B cell (primary cell): ENCODE data around the gene SERPINI2. TPM values are rescaled to one million over a fixed set of nuclear protein-coding genes. Genes with fewer than 3 reads are reported as not detected.
A peak's percentile ranks its signal among the peaks of the same experiment; 100 is the strongest.

Source experiments
- ATAC-seq: fragments of 200-7000 bp; cut with Tn5 transposase; one replicate; pipeline ENCODE4 v1.10.0; 2021; ENCODE audit warnings: low read depth, mild to moderate bottlenecking, moderate number of reproducible peaks, moderate library complexity
- CTCF ChIA-PET: fragments of 350-600 bp; sonication (Branson Sonifier 250); formaldehyde crosslinking; loops from one replicate; lab custom pipeline; 2021; ENCODE audit warnings: antibody characterized with exemption, inconsistent platforms; lab: Charles Lee
- POLR2A ChIA-PET: fragments of 350-600 bp; sonication (Branson Sonifier 250); formaldehyde crosslinking; loops from one replicate; lab custom pipeline; 2021; ENCODE audit warnings: antibody characterized with exemption; lab: Charles Lee
- DNase-seq: peaks from one replicate; pipeline ENCODE4 v3.0.0; 2013
- H2AFZ ChIP-seq: 2 replicates; pipeline ENCODE4 v1.6.1; 2012; ENCODE audit warnings: mild to moderate bottlenecking, low read depth, low read length; ENCODE audit not compliant: insufficient read depth, poor library complexity, severe bottlenecking
- H3K27ac ChIP-seq, 2 donors: 1 replicate in 1 of 2; 2 replicates in 1 of 2; pipeline ENCODE4 v1.5.1; 2012 to 2013; ENCODE audit warnings: low read length in 2 of 2, mild to moderate bottlenecking in 2 of 2, moderate library complexity in 1 of 2
- H3K27me3 ChIP-seq, 4 experiments: fragments of 200-600 bp in 1 of 4; sonication (generic) in 1 of 4; replicated peaks in 1 of 4; 1 replicate in 2 of 4; 2 replicates in 2 of 4; pipeline versions ENCODE4 v1.6.1 to v1.7.0; 2013 to 2016; ENCODE audit warnings: low read length in 3 of 4, mild to moderate bottlenecking in 2 of 4, mixed read lengths in 1 of 4, moderate library complexity in 1 of 4; ENCODE audit not compliant: insufficient read depth in 4 of 4, control insufficient read depth in 3 of 4; ENCODE audit errors: control extremely low read depth in 1 of 4
- H3K36me3 ChIP-seq, 2 experiments: replicated peaks in 1 of 2; 1 replicate in 1 of 2; 2 replicates in 1 of 2; pipeline versions ENCODE4 v1.6.1 to v1.7.1; 2013; ENCODE audit warnings: low read length in 1 of 2; ENCODE audit not compliant: insufficient read depth in 2 of 2, control insufficient read depth in 1 of 2; ENCODE audit errors: control extremely low read depth in 1 of 2, extremely low read depth in 1 of 2
- H3K4me1 ChIP-seq, 2 donors: fragments of 200-600 bp in 1 of 2; sonication (generic) in 1 of 2; 1 replicate in 1 of 2; 2 replicates in 1 of 2; pipeline versions ENCODE4 v1.5.1 to v1.6.1; 2013 to 2017; ENCODE audit warnings: low read length in 2 of 2; ENCODE audit not compliant: control insufficient read depth in 2 of 2, insufficient read depth in 2 of 2
- H3K4me2 ChIP-seq: replicated peaks from 2 replicates; pipeline ENCODE3; 2012; ENCODE audit warnings: mild to moderate bottlenecking, low read depth, low read length; ENCODE audit not compliant: poor library complexity, severe bottlenecking
- H3K4me3 ChIP-seq, 5 experiments: fragments of 200-600 bp in 1 of 5; sonication (generic) in 1 of 5; 1 replicate in 3 of 5; 2 replicates in 2 of 5; pipeline versions ENCODE4 v1.5.1 to v1.7.0; 2011 to 2016; ENCODE audit warnings: low read length in 4 of 5, mild to moderate bottlenecking in 4 of 5, low read depth in 2 of 5, control low read depth in 1 of 5, moderate library complexity in 1 of 5; ENCODE audit not compliant: insufficient read depth in 1 of 5; ENCODE audit errors: control extremely low read depth in 1 of 5, extremely low read depth in 1 of 5
- H3K79me2 ChIP-seq: fragments of 200-600 bp; sonication (generic); one replicate; pipeline ENCODE4 v1.6.0; 2016; ENCODE audit warnings: low read length; ENCODE audit not compliant: control insufficient read depth, insufficient read depth
- H3K9ac ChIP-seq: fragments of 200-600 bp; sonication (generic); 2 replicates; pipeline ENCODE4 v1.6.1; 2017; ENCODE audit warnings: mild to moderate bottlenecking, low read length, moderate library complexity
- H3K9me3 ChIP-seq, 3 donors: one replicate each; pipeline versions ENCODE4 v1.6.1 to v1.7.1; 2013; ENCODE audit warnings: low read length in 2 of 3; ENCODE audit not compliant: control insufficient read depth in 2 of 3, insufficient read depth in 1 of 3; ENCODE audit errors: control extremely low read depth in 1 of 3
- H4K20me1 ChIP-seq: 2 replicates; pipeline ENCODE4 v1.6.0; 2012; ENCODE audit warnings: mild to moderate bottlenecking, low read length; ENCODE audit not compliant: insufficient read depth, control insufficient read depth, poor library complexity, severe bottlenecking
- H3K27ac Mint-ChIP-seq: one replicate; pipeline ENCODE4 v1.8.0; 2021; ENCODE audit warnings: mixed read lengths
- H3K27me3 Mint-ChIP-seq: one replicate; pipeline ENCODE4 v1.8.0; 2021; ENCODE audit warnings: mixed read lengths
- H3K4me1 Mint-ChIP-seq: one replicate; pipeline ENCODE4 v1.8.0; 2021; ENCODE audit warnings: mixed read lengths
- H3K4me3 Mint-ChIP-seq: one replicate; pipeline ENCODE4 v1.8.0; 2021; ENCODE audit warnings: mixed read lengths
- H3K9me3 Mint-ChIP-seq: one replicate; pipeline ENCODE4 v1.8.0; 2022; ENCODE audit warnings: mixed read lengths; ENCODE audit not compliant: insufficient read depth
- EZH2 ChIP-seq: IDR thresholded peaks from 2 replicates; pipeline ENCODE4 v1.6.1; 2012; ENCODE audit warnings: borderline replicate concordance, low read depth, mild to moderate bottlenecking, moderate library complexity, low read length; ENCODE audit not compliant: insufficient read depth, poor library complexity, severe bottlenecking
- WGBS: methylation state at CpG from one replicate; pipeline ENCODE4 v1.1.5; 2013; ENCODE audit warnings: missing lambda C conversion rate; ENCODE audit not compliant: insufficient coverage; 5-methylcytosine and 5-hydroxymethylcytosine counted together
- intact Hi-C: fragments of 100-400 bp; cut with micrococcal nuclease; formaldehyde crosslinking; loops from one replicate; pipeline ENCODE4 v1.10.0; 2022
- polyA plus RNA-seq: library from polyadenylated mRNA; depleted of rRNA; stranded (reverse); fragments of >200 nt; gene quantifications from 2 replicates; pipeline ENCODE4 v1.2.3, GENCODE V29; 2012
- total RNA-seq, 2 donors: library from RNA; stranded (reverse); fragments of 120-200 nt in 1 of 2; gene quantifications; 1 replicate in 1 of 2; 2 replicates in 1 of 2; pipeline versions ENCODE4 v1.2.3 to v1.2.4, GENCODE V29; 2013 to 2022
- TF ChIP-seq, protein P1 (sequence below): fragments of 200-600 bp; IDR thresholded peaks from one replicate; pipeline ENCODE4 v1.8.0; 2022; ENCODE audit warnings: antibody characterized with exemption, mild to moderate bottlenecking

SERPINI2 gene
- total and polyA plus RNA-seq, 2 donors (not counting 1 experiment from before 2014, with no cell fraction given), result not detected

DNA sequence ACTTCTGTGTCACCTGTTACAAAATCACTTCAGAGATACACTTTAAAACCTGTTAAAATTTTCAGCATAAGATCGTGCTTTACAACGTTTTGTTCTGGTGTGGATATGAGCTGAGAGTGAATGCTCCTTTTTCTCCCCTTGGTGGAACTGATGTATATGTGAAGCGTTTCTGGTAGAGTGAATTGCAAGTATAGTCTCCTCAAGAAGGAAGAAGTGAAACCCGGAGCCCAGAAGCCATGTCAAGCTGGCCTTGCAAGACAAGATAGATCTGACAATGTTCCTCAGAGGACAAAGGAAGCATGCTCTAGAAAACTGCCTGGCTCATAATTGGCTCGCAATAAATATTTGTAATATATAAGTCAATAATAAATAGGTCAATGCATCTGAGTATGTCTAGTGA lies 23.6 kb downstream of the SERPINI2 start:
- intact Hi-C loops, result no loop called here
- Histone ChIP-seq H3K9me3 (no peaks in the 10 kb centered on the region), H4K20me1 (no peaks in the 10 kb centered on the region), H3K79me2 (no peaks in the 10 kb centered on the region), H2AFZ (peak overlapping the region; percentile 1), H3K27me3 (no peaks in the 10 kb centered on the region), H3K4me2 (no peak overlapping the region), H3K36me3 (no peaks in the 10 kb centered on the region), H3K4me3 (no peak overlapping the region), H3K9ac (no peak overlapping the region), H3K27ac (no peak overlapping the region), H3K4me1 (no peaks in the 10 kb centered on the region)
- TF ChIP-seq, protein P1, sequence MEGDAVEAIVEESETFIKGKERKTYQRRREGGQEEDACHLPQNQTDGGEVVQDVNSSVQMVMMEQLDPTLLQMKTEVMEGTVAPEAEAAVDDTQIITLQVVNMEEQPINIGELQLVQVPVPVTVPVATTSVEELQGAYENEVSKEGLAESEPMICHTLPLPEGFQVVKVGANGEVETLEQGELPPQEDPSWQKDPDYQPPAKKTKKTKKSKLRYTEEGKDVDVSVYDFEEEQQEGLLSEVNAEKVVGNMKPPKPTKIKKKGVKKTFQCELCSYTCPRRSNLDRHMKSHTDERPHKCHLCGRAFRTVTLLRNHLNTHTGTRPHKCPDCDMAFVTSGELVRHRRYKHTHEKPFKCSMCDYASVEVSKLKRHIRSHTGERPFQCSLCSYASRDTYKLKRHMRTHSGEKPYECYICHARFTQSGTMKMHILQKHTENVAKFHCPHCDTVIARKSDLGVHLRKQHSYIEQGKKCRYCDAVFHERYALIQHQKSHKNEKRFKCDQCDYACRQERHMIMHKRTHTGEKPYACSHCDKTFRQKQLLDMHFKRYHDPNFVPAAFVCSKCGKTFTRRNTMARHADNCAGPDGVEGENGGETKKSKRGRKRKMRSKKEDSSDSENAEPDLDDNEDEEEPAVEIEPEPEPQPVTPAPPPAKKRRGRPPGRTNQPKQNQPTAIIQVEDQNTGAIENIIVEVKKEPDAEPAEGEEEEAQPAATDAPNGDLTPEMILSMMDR, result no peak
- no peak for TF ChIP-seq EZH2
- peak; percentile 19 for DNase-seq
- H3K4me1 Mint-ChIP-seq, result peaks cover 6% of the 10 kb centered on the region
- H3K9me3 Mint-ChIP-seq, result no peaks in the 10 kb centered on the region
- ChIA-PET CTCF (no interaction called here), POLR2A (no interaction called here)
- no peak overlapping the region for H3K4me3 Mint-ChIP-seq
- ATAC-seq, result no peak
- H3K27ac Mint-ChIP-seq, result no peak overlapping the region
- WGBS, result 37% methylated on average over 3 of the region's 5 CpGs
- no peaks in the 10 kb centered on the region for H3K27me3 Mint-ChIP-seq

DNA sequence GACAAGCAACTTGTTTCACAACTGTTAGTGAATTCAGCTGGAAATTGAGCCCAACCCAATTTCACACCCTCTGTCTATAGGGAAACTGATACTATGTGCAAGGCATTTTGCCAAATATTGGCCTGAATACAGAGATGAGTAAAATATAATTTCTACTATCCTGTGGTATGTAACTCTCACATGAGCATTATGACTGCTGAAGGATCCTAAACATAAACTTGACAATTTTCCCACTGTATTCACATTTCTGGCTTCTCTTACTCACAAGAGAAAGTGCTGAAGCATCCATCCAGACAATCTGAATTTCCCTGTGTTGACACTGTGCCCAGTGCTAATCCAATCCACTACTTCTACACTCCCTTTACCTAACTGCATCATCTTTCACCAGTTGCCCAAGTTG lies 28.4 kb downstream of the SERPINI2 start:
- no peak for DNase-seq
- Mint-ChIP-seq H3K4me3 (no peak overlapping the region), H3K27ac (no peak overlapping the region), H3K27me3 (no peaks in the 10 kb centered on the region), H3K4me1 (peaks cover 5% of the 10 kb centered on the region), H3K9me3 (no peaks in the 10 kb centered on the region)
- ATAC-seq, result no peak
- H3K9ac ChIP-seq, result no peak overlapping the region
- H3K4me2 ChIP-seq, result no peak overlapping the region
- H3K9me3 ChIP-seq, result no peaks in the 10 kb centered on the region
- H4K20me1 ChIP-seq, result no peaks in the 10 kb centered on the region
- H3K4me1 ChIP-seq, result no peaks in the 10 kb centered on the region
- H3K27me3 ChIP-seq, result no peaks in the 10 kb centered on the region
- ChIA-PET POLR2A (no interaction called here), CTCF (no interaction called here)
- intact Hi-C loops, result no loop called here
- no peaks in the 10 kb centered on the region for H3K79me2 ChIP-seq
- no peak overlapping the region for H2AFZ ChIP-seq
- TF ChIP-seq, protein P1, result no peak
- no peak for TF ChIP-seq EZH2
- no peaks in the 10 kb centered on the region for H3K36me3 ChIP-seq
- no peak overlapping the region for H3K27ac ChIP-seq
- H3K4me3 ChIP-seq, result no peak overlapping the region
